ENCODE data around the gene DNAJC9.

Gene DNAJC9

DNA sequence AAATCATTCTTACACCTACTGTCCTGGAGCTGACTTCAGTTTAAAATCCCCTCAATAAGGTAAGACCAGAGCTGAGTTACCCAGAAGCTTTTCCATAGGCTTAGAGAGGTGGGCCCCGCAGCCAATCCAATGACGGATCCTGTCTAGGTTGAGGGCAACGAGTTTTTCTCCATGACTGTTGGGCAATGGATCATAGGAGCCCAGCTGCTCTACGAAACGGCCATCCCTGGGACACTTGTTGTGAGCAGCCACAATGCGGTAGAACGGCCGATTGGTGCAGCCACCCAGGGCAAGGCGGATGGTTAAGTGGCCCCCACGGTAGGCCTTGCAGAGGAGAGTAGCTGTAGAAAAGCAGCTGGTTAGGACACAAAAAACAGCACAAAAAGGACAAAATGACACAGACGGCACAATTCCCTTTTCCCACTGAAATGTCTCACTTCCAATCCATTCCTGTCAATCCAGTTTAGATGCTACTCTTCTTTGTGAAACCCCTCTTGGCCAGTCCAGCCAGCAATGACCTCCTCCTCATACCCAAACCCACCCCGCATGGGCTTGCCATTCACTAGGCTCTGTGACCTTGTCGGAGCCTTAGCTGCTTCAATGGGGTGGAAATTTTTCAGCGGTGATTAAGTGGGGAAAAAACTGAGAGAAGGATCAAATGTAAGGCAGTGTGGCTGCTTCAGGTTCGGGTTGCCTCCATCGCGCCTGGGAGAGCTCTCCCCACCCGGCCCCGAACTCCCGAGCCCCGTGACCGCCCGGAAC lies 4.8 kb upstream of the DNAJC9 start:
- Histone ChIP-seq H3K9me3 (ENCODE audit: insufficient read depth, low read length) (no peaks in the 10 kb centered on the region), H3K27me3 (ENCODE audit: insufficient read depth, insufficient read length) (no peaks in the 10 kb centered on the region), H3K4me1 (ENCODE audit: insufficient read depth, insufficient read length) (no peaks in the 10 kb centered on the region), H3K36me3 (ENCODE audit: insufficient read depth, insufficient read length, low read length) (peaks cover 40% of the 10 kb centered on the region), H3K9ac (ENCODE audit: insufficient read length, low read depth) (peak overlapping the region; percentile 98), H3K4me3 (ENCODE audit: insufficient read length, low read depth) (peak overlapping the region; percentile 97)
- no peak for DNase-seq (ENCODE audit: low read depth, low spot score)
- TF ChIP-seq ZNF274 (IDR thresholded peaks at IDR 0.05; ENCODE audit: low read depth, low read length) = no peak
- TF ChIP-seq SUZ12 (IDR thresholded peaks at IDR 0.05; ENCODE audit: extremely low read depth, insufficient read depth, insufficient read length) = no peak

DNA sequence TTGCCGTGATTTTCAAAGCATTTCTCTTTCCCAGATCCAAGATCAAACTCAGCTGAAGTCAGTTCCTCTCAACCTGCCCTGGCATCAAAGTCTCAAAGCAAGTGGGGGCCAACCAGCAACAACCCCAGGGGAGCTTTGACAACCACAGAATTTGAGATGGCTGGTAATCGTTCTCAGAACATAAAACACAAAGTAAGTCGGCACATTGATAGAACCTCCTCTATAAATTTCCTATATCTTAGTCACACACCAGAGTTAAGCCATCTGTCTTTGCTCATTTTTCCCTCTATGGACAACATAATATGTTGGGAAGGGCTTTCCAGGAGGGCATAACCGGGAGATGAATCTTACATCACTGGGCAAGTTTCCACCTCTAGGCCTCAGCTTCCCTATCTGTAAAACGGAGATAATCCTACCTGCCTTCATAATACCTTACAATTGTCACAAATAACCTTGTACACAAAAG lies 1.2 kb upstream of the DNAJC9 start:
- DNase-seq (ENCODE audit: low read depth, low spot score) = no peak
- no peak for TF ChIP-seq ZNF274 (IDR thresholded peaks at IDR 0.05; ENCODE audit: low read depth, low read length)
- TF ChIP-seq YY1 (IDR thresholded peaks at IDR 0.05; ENCODE audit: insufficient read depth, insufficient read length) = no peak
- TF ChIP-seq SUZ12 (IDR thresholded peaks at IDR 0.05; ENCODE audit: extremely low read depth, insufficient read depth, insufficient read length) = no peak
- H3K9ac ChIP-seq (ENCODE audit: insufficient read length, low read depth) = no peak overlapping the region
- H3K4me3 ChIP-seq (ENCODE audit: insufficient read length, low read depth) = no peak overlapping the region
- peaks cover 2% of the 10 kb centered on the region for H3K4me1 ChIP-seq (ENCODE audit: insufficient read depth, insufficient read length)
- no peaks in the 10 kb centered on the region for H3K9me3 ChIP-seq (ENCODE audit: insufficient read depth, low read length)
- peaks cover 69% of the 10 kb centered on the region for H3K36me3 ChIP-seq (ENCODE audit: insufficient read depth, insufficient read length, low read length)
- no peaks in the 10 kb centered on the region for H3K27me3 ChIP-seq (ENCODE audit: insufficient read depth, insufficient read length)

DNA sequence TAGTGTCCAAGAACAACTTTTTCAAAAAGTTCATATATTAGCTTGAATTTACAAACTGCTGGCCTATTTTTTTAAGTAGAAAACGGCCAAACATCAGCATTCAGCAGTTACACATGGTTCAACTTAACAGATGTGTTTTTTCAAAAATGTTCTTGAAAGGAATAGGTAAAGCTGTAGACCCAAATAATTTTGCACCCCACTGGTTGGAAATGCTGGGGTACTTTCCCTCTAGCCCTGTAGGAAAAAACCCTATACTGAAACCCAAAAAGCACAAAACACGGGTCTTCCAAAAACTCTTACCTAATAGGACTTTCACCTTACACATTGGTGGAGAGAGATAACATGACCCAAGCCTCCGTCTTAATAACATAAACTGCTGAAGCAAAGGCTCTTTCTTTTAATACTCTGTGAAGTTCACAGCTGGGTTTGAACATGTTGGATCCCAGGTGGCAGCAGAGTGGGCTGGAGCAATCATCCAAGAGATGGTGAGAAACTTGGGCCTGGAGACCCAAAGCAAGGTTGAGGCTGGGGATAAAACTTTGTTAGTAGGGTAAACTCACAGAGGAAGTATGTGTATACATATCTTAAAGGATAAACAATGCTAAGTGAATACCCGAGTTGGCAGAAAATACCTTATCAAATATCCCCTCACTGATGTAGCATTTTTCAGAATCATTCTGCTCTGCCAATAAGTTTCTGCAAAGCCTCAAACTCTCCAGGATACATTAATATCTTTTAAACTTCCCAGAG lies 629 bp upstream of the DNAJC9 start:
- Histone ChIP-seq H3K4me1 (ENCODE audit: insufficient read depth, insufficient read length) (peaks cover 2% of the 10 kb centered on the region), H3K4me3 (ENCODE audit: insufficient read length, low read depth) (peak overlapping the region; percentile 87), H3K9me3 (ENCODE audit: insufficient read depth, low read length) (no peaks in the 10 kb centered on the region), H3K36me3 (ENCODE audit: insufficient read depth, insufficient read length, low read length) (peaks cover 75% of the 10 kb centered on the region), H3K27me3 (ENCODE audit: insufficient read depth, insufficient read length) (no peaks in the 10 kb centered on the region), H3K9ac (ENCODE audit: insufficient read length, low read depth) (peak overlapping the region; percentile 65)
- TF ChIP-seq SUZ12 (IDR thresholded peaks at IDR 0.05; ENCODE audit: extremely low read depth, insufficient read depth, insufficient read length) (no peak), YY1 (IDR thresholded peaks at IDR 0.05; ENCODE audit: insufficient read depth, insufficient read length) (no peak), ZNF274 (IDR thresholded peaks at IDR 0.05; ENCODE audit: low read depth, low read length) (no peak)
- no peak for DNase-seq (ENCODE audit: low read depth, low spot score)

DNA sequence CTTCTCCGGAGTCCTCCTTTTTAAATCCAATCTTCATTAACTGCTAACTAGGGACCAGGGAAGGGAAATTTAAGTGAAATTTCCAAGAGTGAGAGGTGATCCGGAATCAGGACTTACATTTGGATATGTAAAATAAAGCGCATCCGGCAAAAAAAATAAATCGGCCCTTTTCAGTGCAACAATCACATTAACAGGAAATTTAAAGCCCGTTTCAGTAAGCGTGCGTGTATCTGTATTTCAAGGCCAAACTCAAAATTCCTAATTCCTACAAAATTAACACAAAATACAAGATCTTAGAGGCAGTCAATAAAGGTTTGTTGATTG lies 771 bp downstream of the DNAJC9 start:
- H3K27me3 ChIP-seq (ENCODE audit: insufficient read depth, insufficient read length) = no peaks in the 10 kb centered on the region
- peak overlapping the region; percentile 95 for H3K9ac ChIP-seq (ENCODE audit: insufficient read length, low read depth)
- no peaks in the 10 kb centered on the region for H3K9me3 ChIP-seq (ENCODE audit: insufficient read depth, low read length)
- TF ChIP-seq YY1 (IDR thresholded peaks at IDR 0.05; ENCODE audit: insufficient read depth, insufficient read length) (no peak), ZNF274 (IDR thresholded peaks at IDR 0.05; ENCODE audit: low read depth, low read length) (no peak), SUZ12 (IDR thresholded peaks at IDR 0.05; ENCODE audit: extremely low read depth, insufficient read depth, insufficient read length) (no peak)
- no peak for DNase-seq (ENCODE audit: low read depth, low spot score)
- H3K4me1 ChIP-seq (ENCODE audit: insufficient read depth, insufficient read length) = peaks cover 2% of the 10 kb centered on the region
- peaks cover 82% of the 10 kb centered on the region for H3K36me3 ChIP-seq (ENCODE audit: insufficient read depth, insufficient read length, low read length)
- H3K4me3 ChIP-seq (ENCODE audit: insufficient read length, low read depth) = peak overlapping the region; percentile 87

DNA sequence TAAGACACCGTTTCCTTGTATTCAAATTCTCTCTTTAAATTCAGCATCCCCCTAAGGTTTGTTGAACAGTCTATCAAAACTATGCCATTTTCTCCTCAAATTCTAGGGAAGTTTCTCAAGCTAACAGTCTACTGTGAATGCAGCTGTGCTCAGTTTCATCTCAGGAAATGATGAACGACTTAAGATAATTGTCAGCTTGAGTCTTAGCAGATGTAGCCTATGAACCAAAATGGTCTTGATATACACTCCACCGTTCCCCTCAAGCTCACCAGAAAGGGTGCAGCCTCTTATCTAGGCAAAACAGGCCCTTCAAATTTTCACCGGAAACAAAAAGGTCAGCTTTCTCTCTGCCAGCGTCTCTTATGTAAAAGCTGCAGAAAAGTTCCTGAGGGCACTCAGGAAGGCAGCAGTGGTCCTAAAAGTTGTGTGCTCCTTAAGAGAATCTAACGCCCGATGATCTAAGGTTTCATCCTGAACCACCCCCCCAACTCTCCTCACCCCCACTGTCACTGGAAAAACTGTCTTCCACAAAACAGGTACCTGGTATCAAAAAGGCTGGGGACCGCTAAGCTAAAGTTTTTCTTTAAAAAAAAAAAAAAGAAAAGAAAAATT lies 2.1 kb downstream of the DNAJC9 start:
- peaks cover 2% of the 10 kb centered on the region for H3K4me1 ChIP-seq (ENCODE audit: insufficient read depth, insufficient read length)
- H3K4me3 ChIP-seq (ENCODE audit: insufficient read length, low read depth) = peak overlapping the region; percentile 9
- no peaks in the 10 kb centered on the region for H3K9me3 ChIP-seq (ENCODE audit: insufficient read depth, low read length)
- H3K27me3 ChIP-seq (ENCODE audit: insufficient read depth, insufficient read length) = no peaks in the 10 kb centered on the region
- H3K9ac ChIP-seq (ENCODE audit: insufficient read length, low read depth) = no peak overlapping the region
- no peak for DNase-seq (ENCODE audit: low read depth, low spot score)
- no peak for TF ChIP-seq YY1 (IDR thresholded peaks at IDR 0.05; ENCODE audit: insufficient read depth, insufficient read length)
- H3K36me3 ChIP-seq (ENCODE audit: insufficient read depth, insufficient read length, low read length) = peaks cover 80% of the 10 kb centered on the region

DNA sequence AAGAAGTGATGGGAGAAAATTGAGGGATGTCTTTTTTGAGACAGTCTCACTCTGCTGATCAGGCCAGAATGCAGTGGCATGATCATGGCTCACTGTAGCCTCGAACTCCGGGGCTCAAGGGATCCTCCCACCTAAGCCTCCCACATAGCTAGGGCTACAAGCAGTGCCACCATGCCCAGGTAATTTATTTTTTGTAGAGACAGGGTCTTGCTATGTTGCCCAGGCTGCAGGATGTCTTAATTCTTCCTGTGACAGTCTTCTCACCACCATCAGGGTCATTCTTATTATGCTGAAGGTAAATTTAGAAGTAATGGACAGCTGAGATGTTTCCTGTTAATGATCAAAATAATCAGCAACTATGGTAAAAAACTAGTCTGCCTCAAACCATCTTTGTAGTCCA lies 7.1 kb downstream of the DNAJC9 start:
- TF ChIP-seq ZNF274 (IDR thresholded peaks at IDR 0.05; ENCODE audit: low read depth, low read length) = no peak
- no peak for TF ChIP-seq SUZ12 (IDR thresholded peaks at IDR 0.05; ENCODE audit: extremely low read depth, insufficient read depth, insufficient read length)
- no peak for TF ChIP-seq YY1 (IDR thresholded peaks at IDR 0.05; ENCODE audit: insufficient read depth, insufficient read length)
- H3K4me1 ChIP-seq (ENCODE audit: insufficient read depth, insufficient read length) = peaks cover 2% of the 10 kb centered on the region
- H3K36me3 ChIP-seq (ENCODE audit: insufficient read depth, insufficient read length, low read length) = peaks cover 87% of the 10 kb centered on the region
- DNase-seq (ENCODE audit: low read depth, low spot score) = no peak
- no peaks in the 10 kb centered on the region for H3K9me3 ChIP-seq (ENCODE audit: insufficient read depth, low read length)
- H3K9ac ChIP-seq (ENCODE audit: insufficient read length, low read depth) = no peak overlapping the region
- no peaks in the 10 kb centered on the region for H3K27me3 ChIP-seq (ENCODE audit: insufficient read depth, insufficient read length)
- H3K4me3 ChIP-seq (ENCODE audit: insufficient read length, low read depth) = no peak overlapping the region

DNA sequence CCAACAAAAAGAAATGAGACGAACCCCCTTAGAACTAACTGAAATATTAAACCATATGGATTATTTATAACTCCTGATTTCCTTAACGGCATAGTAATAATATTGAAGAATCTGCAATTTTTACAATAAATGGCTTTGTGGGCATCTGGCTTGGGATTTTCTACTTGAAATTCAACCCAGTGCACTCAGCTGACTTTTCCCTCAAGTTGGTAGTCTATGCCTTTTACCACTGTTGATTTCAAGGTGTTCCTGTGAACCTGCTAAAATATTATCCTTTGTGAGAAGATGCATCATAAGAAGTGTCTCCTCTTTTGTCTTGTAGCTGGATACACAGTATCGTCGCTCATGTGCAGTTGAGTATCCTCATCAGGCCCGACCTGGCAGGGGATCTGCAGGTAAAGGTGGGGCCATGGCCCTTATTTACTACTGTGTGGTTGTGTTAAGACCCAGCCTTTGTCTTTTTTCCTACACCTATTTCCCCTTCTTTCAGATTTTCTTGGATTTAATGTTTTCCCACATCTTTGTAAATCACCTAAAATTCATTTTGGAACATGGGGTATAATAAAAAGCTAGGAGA lies 8.0 kb downstream of the DNAJC9 start:
- no peak for DNase-seq (ENCODE audit: low read depth, low spot score)
- H3K4me1 ChIP-seq (ENCODE audit: insufficient read depth, insufficient read length) = no peaks in the 10 kb centered on the region
- peaks cover 86% of the 10 kb centered on the region for H3K36me3 ChIP-seq (ENCODE audit: insufficient read depth, insufficient read length, low read length)
- TF ChIP-seq SUZ12 (IDR thresholded peaks at IDR 0.05; ENCODE audit: extremely low read depth, insufficient read depth, insufficient read length) (no peak), ZNF274 (IDR thresholded peaks at IDR 0.05; ENCODE audit: low read depth, low read length) (no peak), YY1 (IDR thresholded peaks at IDR 0.05; ENCODE audit: insufficient read depth, insufficient read length) (no peak)
- H3K9ac ChIP-seq (ENCODE audit: insufficient read length, low read depth) = no peak overlapping the region
- H3K27me3 ChIP-seq (ENCODE audit: insufficient read depth, insufficient read length) = no peaks in the 10 kb centered on the region
- no peak overlapping the region for H3K4me3 ChIP-seq (ENCODE audit: insufficient read length, low read depth)
- H3K9me3 ChIP-seq (ENCODE audit: insufficient read depth, low read length) = no peaks in the 10 kb centered on the region
